ENCODE measurements around the gene GPBAR1.

Gene GPBAR1

GRCh38 chr2:218294430-218295022 is 33.7 kb downstream of the GPBAR1 start:
- TF ChIP-seq, protein P1, sequence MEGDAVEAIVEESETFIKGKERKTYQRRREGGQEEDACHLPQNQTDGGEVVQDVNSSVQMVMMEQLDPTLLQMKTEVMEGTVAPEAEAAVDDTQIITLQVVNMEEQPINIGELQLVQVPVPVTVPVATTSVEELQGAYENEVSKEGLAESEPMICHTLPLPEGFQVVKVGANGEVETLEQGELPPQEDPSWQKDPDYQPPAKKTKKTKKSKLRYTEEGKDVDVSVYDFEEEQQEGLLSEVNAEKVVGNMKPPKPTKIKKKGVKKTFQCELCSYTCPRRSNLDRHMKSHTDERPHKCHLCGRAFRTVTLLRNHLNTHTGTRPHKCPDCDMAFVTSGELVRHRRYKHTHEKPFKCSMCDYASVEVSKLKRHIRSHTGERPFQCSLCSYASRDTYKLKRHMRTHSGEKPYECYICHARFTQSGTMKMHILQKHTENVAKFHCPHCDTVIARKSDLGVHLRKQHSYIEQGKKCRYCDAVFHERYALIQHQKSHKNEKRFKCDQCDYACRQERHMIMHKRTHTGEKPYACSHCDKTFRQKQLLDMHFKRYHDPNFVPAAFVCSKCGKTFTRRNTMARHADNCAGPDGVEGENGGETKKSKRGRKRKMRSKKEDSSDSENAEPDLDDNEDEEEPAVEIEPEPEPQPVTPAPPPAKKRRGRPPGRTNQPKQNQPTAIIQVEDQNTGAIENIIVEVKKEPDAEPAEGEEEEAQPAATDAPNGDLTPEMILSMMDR (IDR thresholded peaks at IDR 0.05; ENCODE audit: insufficient read depth, missing control alignments) = no peak
- FAIRE-seq = no peak
- DNase-seq (ENCODE audit: insufficient read length, low spot score) = no peak

GRCh38 chr2:218295029-218295428 is 34.2 kb downstream of the GPBAR1 start:
- DNase-seq (ENCODE audit: insufficient read length, low spot score) (no peak), FAIRE-seq (no peak)

DNA sequence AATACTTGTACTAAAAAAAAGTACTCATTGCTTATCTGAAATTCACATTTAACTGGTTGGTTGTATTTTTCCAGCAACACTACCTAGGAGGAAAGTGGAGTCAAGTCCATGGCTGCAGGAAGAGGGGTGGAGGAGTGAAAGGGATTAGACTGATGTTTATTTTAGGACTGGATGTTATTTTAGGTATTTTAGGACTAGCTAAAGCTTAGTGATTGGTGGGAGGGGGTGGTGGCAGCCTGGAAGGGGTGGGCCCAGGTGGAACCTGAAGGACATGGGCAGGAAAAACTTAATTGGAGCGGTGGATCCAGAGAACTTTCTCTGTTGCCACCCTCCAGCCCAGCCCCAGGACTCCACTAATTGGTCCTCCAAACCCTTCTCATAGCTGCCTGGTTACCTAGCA is 35.4 kb downstream of the GPBAR1 start:
- DNase-seq (ENCODE audit: insufficient read length, low spot score) = no peak
- TF ChIP-seq, protein P1 (IDR thresholded peaks at IDR 0.05; ENCODE audit: insufficient read depth, missing control alignments) = no peak
- FAIRE-seq = no peak

More at GRCh38 chr2:218295029-218295428, 34.2 kb downstream of the GPBAR1 start:
- TF ChIP-seq, protein P1 (IDR thresholded peaks at IDR 0.05; ENCODE audit: insufficient read depth, missing control alignments) = no peak

GRCh38 chr2:218296847-218297246 is 36.0 kb downstream of the GPBAR1 start:
- FAIRE-seq = no peak
- DNase-seq (ENCODE audit: insufficient read length, low spot score) = no peak
- TF ChIP-seq, protein P1 (IDR thresholded peaks at IDR 0.05; ENCODE audit: insufficient read depth, missing control alignments) = no peak

- TF ChIP-seq, protein P1 (IDR thresholded peaks at IDR 0.05; ENCODE audit: insufficient read depth, missing control alignments) = no peak
- FAIRE-seq (no peak), DNase-seq (ENCODE audit: insufficient read length, low spot score) (no peak)
Observed at GRCh38 chr2:218298314-218298875, 37.6 kb downstream of the GPBAR1 start.

DNA sequence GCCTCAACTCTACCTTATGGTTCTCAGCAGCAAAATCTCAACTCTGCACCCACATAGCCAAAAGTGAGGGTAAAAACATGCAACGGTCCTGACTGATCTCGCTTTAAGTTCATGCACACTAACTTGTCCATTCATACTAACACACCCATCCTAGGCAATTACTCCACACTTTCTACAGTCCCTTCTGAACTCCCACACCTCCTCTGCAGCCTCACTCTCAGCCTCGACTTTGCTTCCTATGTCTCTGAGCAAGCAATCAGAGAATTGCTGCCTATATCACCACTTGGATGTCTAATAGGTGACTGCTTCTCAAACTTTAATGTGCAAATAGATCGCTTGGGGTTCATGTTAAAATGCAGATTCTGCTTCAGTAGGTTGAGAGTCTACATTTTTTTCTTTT is 39.3 kb downstream of the GPBAR1 start:
- TF ChIP-seq, protein P1 (IDR thresholded peaks at IDR 0.05; ENCODE audit: insufficient read depth, missing control alignments) = no peak
- DNase-seq (ENCODE audit: insufficient read length, low spot score) (no peak), FAIRE-seq (no peak)

DNA sequence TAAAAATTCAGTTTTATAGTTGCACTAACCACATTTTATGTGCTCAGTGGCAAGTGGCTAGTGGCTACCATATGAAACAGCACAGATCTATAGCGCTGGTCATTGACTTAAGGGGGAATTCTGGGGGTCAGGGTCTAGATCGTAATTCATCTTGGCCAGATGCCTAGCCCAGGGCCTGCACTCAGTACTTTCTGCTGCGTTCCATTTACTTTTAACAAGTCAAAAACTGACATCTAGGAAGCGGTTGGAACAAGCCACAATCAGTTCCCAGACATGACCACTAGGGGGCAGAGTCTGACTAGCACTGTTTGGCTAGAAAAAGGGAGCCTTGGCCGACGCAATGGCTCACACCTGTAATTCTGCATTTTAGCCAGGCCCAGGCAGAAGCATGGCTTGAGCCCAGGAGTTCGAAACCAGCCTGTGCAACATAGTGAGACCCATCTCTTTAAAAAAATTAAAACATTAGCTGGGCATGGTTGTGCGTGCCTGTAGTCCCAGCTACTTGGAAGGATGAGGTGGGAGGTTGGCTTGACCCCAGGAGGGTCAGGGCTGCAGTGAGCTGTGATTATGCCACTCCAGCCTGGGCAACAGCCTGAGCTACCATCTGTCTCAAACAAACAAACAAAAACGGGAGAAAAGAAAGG is 40.5 kb downstream of the GPBAR1 start:
- TF ChIP-seq, protein P1 (IDR thresholded peaks at IDR 0.05; ENCODE audit: insufficient read depth, missing control alignments) = peak; percentile 96
- DNase-seq (ENCODE audit: insufficient read length, low spot score) = no peak
- peak; percentile 78 for FAIRE-seq
